ENCODE measurements around the gene PIP5K1C.
"Not testable (repeated sequence)": the region's sequence is repeated elsewhere in the genome, so short reads cannot be mapped to it uniquely, and the experiment has no call there.

Gene PIP5K1C

DNA sequence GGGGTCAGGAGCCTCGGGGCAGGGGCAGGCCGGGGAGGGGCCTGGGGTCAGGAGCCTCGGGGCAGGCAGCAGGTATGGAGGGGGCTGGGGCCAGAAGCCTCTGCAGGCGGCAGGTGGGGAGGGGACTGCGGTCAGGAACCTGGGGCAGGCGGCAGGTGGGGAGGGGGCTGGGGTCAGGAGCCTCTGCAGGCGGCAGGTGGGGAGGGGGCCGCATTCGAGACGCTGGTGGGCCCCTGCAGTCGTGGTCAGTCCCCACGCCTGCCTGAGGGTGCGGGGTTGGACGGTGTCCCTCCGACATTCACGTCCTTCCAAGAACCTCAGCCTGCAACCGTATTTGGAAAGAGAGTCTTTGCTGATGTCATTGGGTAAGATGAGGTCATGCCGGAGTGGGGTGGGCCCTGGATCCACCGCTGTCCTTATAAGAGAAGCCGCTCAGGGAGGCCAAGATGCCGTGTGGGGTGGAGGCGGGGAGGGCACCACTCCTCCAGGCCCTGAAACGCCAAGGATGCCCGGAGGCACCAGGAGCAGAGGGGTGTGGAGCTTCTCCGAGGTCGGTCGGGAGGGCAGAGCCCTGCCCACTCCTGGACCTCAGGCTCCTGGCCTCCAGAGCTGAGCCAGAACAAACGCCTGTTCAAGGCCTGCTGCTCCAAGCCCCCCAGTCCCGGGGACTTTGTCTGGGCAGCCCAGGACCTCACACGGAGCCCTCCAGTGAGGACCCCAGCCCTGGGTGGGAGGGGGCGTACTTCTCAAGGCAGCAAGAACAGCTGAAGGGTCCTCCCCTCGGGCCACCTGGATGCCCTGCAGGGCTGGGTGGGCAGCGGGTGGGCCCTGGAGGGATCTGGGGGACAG, 30.1 kb downstream of the PIP5K1C start:
- no peak for DNase-seq (ENCODE audit: low read depth)
- TF ChIP-seq, protein P1, sequence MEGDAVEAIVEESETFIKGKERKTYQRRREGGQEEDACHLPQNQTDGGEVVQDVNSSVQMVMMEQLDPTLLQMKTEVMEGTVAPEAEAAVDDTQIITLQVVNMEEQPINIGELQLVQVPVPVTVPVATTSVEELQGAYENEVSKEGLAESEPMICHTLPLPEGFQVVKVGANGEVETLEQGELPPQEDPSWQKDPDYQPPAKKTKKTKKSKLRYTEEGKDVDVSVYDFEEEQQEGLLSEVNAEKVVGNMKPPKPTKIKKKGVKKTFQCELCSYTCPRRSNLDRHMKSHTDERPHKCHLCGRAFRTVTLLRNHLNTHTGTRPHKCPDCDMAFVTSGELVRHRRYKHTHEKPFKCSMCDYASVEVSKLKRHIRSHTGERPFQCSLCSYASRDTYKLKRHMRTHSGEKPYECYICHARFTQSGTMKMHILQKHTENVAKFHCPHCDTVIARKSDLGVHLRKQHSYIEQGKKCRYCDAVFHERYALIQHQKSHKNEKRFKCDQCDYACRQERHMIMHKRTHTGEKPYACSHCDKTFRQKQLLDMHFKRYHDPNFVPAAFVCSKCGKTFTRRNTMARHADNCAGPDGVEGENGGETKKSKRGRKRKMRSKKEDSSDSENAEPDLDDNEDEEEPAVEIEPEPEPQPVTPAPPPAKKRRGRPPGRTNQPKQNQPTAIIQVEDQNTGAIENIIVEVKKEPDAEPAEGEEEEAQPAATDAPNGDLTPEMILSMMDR (IDR thresholded peaks at IDR 0.05; ENCODE audit: control insufficient read depth, extremely low read depth, insufficient read depth), result no peak
- no peak overlapping the region for H3K4me3 ChIP-seq (ENCODE audit: low read depth, low read length)

DNA sequence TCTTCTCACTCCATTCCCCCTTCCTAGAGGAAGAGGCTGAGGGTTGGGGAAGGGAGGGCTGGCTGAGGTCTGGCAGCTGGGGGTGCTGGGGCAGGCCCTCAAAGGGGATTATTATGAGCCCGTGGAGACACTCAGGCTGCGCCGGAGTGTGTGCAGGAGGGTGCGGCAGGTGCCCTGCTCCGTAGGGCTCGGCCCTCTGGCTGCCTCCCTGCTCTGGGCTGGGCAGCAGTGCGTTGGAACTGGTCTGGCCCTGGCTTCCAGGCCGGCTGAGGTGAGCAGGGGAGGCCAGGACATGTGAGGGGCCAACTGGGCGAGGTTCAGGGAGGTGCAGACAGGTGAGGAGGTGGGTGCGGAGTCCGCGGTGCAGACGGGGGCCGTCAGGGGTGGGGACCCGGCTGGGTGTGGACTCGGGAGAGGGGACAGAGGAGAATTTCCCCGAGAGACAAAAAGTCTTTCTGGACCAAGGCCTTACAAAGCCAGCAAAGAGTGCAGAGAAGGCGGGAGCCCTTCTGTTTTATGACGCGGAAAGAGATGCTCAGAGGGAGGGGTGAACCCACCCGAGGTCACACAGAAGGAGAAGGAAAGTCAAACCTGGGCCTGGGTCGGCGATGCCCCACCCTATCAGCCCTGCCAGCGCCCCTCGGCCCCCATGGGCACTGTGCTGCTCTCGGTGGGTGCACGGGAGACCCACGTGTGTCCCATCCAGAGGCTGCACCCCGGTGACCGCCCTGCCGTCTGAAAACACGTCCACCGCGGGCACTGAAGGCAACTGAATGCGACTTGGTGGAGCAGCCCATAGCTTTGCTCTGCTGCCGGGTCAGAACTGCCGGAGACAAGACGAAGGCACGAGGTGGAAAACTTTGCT, 31.0 kb downstream of the PIP5K1C start:
- DNase-seq (ENCODE audit: low read depth), result no peak
- H3K4me3 ChIP-seq (ENCODE audit: low read depth, low read length), result no peak overlapping the region
- TF ChIP-seq, protein P1 (IDR thresholded peaks at IDR 0.05; ENCODE audit: control insufficient read depth, extremely low read depth, insufficient read depth), result no peak

DNA sequence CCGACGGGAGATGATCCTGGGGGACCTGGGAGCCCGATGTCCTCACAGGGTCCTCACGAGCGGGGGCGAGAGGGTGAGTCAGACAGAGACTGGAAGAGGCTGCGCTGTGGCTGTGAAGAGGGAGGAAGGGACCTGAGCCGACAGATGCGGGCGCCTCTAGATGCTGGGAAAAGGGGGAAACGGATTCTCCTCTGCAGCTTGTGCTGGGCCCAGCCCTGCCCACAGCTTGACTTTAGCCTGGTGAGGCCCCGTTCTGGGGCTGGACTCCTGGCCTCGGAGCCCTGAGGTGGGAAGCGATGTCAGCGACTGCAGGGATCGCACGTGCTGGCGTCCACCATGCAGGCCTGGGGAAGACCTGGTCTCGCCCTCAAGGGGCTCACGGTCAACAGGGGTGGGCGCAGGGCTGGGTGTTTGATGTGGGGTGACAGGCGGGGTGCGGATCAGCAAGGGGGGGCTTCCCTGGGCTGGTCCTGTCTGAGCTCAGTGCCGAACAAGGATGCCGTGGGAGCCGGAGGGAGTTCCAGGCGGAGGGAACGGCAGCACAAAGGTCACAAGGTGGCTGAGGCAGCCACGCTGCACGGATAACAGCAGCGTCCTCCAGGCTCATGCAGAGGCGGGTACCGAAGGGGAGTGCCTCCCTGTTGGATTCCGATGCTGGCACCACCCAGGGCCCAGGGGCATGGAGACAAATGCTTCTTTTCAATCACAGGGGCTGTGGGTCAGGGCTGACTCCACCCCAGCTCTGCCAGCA, 31.8 kb downstream of the PIP5K1C start:
- no peak for DNase-seq (ENCODE audit: low read depth)
- TF ChIP-seq, protein P1 (IDR thresholded peaks at IDR 0.05; ENCODE audit: control insufficient read depth, extremely low read depth, insufficient read depth), result no peak
- no peak overlapping the region for H3K4me3 ChIP-seq (ENCODE audit: low read depth, low read length)

DNA sequence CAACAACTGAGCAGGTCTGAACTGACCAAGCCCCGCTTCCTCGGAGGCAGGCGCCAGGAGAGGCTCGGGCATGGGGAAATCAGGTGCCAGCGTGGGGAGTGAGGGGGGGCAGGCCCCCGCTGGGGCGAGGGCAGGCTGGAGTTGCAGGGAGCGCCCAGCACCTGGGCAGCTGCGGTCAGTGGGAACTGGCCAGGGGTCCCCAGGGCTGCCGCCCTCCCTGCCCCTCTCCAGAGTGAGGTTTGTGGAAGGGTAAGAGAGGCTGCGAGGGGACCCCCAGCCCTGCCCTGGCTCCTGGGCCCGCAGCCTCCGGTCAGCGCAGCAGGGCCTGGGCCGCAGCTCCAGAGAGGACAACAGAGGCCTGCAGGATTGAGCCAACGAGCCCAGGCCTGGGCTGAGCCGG, 32.5 kb downstream of the PIP5K1C start:
- H3K4me3 ChIP-seq (ENCODE audit: low read depth, low read length), result no peak overlapping the region
- TF ChIP-seq, protein P1 (IDR thresholded peaks at IDR 0.05; ENCODE audit: control insufficient read depth, extremely low read depth, insufficient read depth), result no peak
- no peak for DNase-seq (ENCODE audit: low read depth)

DNA sequence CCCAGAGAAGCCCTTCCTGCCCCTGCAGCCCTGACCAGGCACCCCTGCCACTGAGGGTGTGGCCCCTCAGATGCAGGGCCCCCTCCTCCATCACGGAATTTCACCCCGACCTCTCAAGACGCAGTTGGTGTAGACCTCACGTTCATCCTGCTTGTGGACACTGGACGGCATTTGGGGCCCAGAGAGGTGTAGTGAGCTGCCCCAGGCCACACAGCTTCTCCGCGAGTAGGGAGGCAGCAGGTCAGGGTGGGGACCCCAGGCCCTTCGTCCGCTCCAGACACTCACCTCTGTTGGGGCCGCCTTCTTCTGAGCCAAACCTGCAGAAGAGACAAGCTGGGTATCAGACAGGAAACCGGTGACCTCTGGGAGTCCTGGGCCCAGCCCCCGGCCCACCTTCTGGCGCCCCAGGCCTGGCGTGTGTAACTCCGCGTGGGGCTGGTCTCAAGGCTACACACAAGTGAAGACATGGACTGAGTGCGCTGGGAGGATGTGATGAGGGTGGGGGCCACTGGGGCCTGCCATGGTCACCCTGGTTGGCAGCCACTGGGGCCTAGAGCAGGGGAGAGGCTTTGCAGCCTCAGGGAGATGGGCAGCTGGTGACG, 33.1 kb downstream of the PIP5K1C start:
- no peak for DNase-seq (ENCODE audit: low read depth)
- TF ChIP-seq, protein P1 (IDR thresholded peaks at IDR 0.05; ENCODE audit: control insufficient read depth, extremely low read depth, insufficient read depth), result no peak
- no peak overlapping the region for H3K4me3 ChIP-seq (ENCODE audit: low read depth, low read length)

DNA sequence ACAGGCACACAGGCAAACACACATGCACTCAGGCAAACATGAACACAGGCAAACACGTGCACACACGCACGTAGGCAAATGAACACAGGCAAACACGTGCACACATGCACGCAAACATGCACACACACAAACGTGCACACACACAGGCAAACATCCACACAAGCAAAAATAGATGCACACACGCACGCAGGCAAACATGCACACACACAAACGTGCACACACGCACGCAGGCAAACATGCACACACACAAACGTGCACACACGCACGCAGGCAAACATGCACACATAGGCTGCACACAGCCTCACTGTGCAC, 33.8 kb downstream of the PIP5K1C start:
- not testable (repeated sequence) for DNase-seq (ENCODE audit: low read depth); H3K4me3 ChIP-seq (ENCODE audit: low read depth, low read length)

Measured in LNCaP clone FGC (cell line).